Fibroblast of lung (primary cell): Measurements from ENCODE around the gene PTPRM. TPM values are rescaled to one million over a fixed set of nuclear protein-coding genes. Genes with fewer than 3 reads are reported as not detected.

Source experiments
- DNase-seq, 2 donors: peaks; one replicate each; pipeline versions ENCODE4 v3.0.0 to v3.0.0-alpha.2; 2010; ENCODE audit warnings: low read depth in 2 of 2
- H2AFZ ChIP-seq: 2 replicates; pipeline ENCODE4 v1.5.1; 2012; ENCODE audit warnings: low read length, control low read depth, inconsistent platforms
- H3K27ac ChIP-seq: 2 replicates; pipeline ENCODE4 v1.5.1; 2011; ENCODE audit warnings: low read length, control low read depth; ENCODE audit not compliant: insufficient read depth
- H3K27me3 ChIP-seq: 2 replicates; pipeline ENCODE4 v1.5.1; 2011; ENCODE audit warnings: mild to moderate bottlenecking, low read length; ENCODE audit not compliant: control insufficient read depth, insufficient read depth
- H3K36me3 ChIP-seq: 2 replicates; pipeline ENCODE4 v1.5.1; 2011; ENCODE audit warnings: low read length; ENCODE audit not compliant: control insufficient read depth, insufficient read depth
- H3K4me1 ChIP-seq: 2 replicates; pipeline ENCODE4 v1.5.1; 2011; ENCODE audit warnings: low read length; ENCODE audit not compliant: control insufficient read depth, insufficient read depth; ENCODE audit errors: extremely low read depth
- H3K4me2 ChIP-seq: 2 replicates; pipeline ENCODE4 v1.5.1; 2011; ENCODE audit warnings: low read length, control low read depth; ENCODE audit not compliant: insufficient read depth; ENCODE audit errors: extremely low read depth
- H3K4me3 ChIP-seq, 4 experiments: fragments of 200-600 bp in 1 of 4; sonication (generic) in 1 of 4; replicated peaks in 1 of 4; 2 replicates each; pipeline ENCODE4 v1.5.1; 2011 to 2016; ENCODE audit warnings: low read length in 4 of 4, low read depth in 3 of 4, mild to moderate bottlenecking in 3 of 4, control low read depth in 2 of 4, inconsistent platforms in 1 of 4, mixed read lengths in 1 of 4; ENCODE audit not compliant: insufficient read depth in 1 of 4; ENCODE audit errors: control extremely low read depth in 1 of 4
- H3K79me2 ChIP-seq: 2 replicates; pipeline ENCODE4 v1.5.1; 2012; ENCODE audit warnings: mild to moderate bottlenecking, low read length, inconsistent platforms; ENCODE audit not compliant: control insufficient read depth, insufficient read depth
- H3K9ac ChIP-seq: 2 replicates; pipeline ENCODE4 v1.5.1; 2011; ENCODE audit warnings: mild to moderate bottlenecking, low read length, control low read depth; ENCODE audit not compliant: insufficient read depth
- H3K9me3 ChIP-seq: 2 replicates; pipeline ENCODE4 v1.5.1; 2012; ENCODE audit warnings: low read depth, low read length; ENCODE audit not compliant: control insufficient read depth, insufficient read depth
- H4K20me1 ChIP-seq: 2 replicates; pipeline ENCODE4 v1.5.1; 2011; ENCODE audit warnings: low read length; ENCODE audit not compliant: control insufficient read depth, insufficient read depth; ENCODE audit errors: extremely low read depth
- EZH2 ChIP-seq: IDR thresholded peaks from 2 replicates; pipeline ENCODE4 v1.5.1; 2012; ENCODE audit warnings: low read length, control low read depth, mild to moderate bottlenecking; ENCODE audit errors: missing control alignments
- polyA plus RNA-seq, 2 donors: library from polyadenylated mRNA; depleted of rRNA in 1 of 2; stranded (reverse) in 1 of 2; unstranded in 1 of 2; fragments of >200 nt; gene quantifications; 2 replicates each; pipeline ENCODE4 v1.2.1, GENCODE V29; 2011 to 2012; ENCODE audit warnings: missing spikeins in 1 of 2
- total RNA-seq: library from RNA; depleted of rRNA; stranded (reverse); fragments of >200 nt; gene quantifications from 2 replicates; pipeline ENCODE4 v1.2.1, GENCODE V29; 2014
- TF ChIP-seq, protein P1 (sequence below), 2 donors: IDR thresholded peaks in 1 of 2; conservative IDR thresholded peaks in 1 of 2; 1 replicate in 1 of 2; 2 replicates in 1 of 2; pipeline ENCODE4 v1.5.1; 2011 to 2012; ENCODE audit warnings: low read length in 2 of 2, control low read depth in 1 of 2, inconsistent platforms in 1 of 2, low read depth in 1 of 2, mild to moderate bottlenecking in 1 of 2

The PTPRM gene
- total and polyA plus RNA-seq, 2 donors (not counting 1 experiment from before 2014, with no cell fraction given) = 86.6 to 87.0 TPM

DNA sequence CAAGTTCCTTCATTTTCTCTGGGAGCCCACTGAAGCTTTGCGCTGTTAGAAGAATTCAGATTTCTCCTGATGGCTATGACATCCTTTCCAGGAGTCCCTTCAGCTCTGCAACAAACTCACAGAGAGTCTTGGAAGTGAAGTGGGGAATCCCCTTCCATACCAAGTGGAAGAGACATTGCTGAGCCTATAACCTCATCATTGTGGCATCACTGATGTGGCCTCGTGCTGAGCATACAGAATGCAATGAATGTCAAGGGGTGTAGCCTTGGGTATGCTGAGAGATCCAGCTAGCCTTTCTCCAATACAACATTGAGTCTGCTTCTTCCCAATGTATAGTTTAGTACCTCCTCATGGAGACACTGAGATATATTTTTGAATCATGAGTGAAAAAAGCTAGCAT lies 731.1 kb downstream of the PTPRM start:
- Histone ChIP-seq H3K27me3 (no peaks in the 10 kb centered on the region), H3K36me3 (no peaks in the 10 kb centered on the region), H3K4me2 (no peak overlapping the region), H3K4me1 (no peaks in the 10 kb centered on the region), H3K9me3 (no peaks in the 10 kb centered on the region), H3K27ac (no peak overlapping the region), H3K79me2 (no peaks in the 10 kb centered on the region), H3K9ac (no peak overlapping the region), H3K4me3 (no peak overlapping the region), H4K20me1 (no peaks in the 10 kb centered on the region), H2AFZ (no peak overlapping the region)
- peak in 1 of 2 donors; percentile 16 for DNase-seq
- TF ChIP-seq, protein P1, sequence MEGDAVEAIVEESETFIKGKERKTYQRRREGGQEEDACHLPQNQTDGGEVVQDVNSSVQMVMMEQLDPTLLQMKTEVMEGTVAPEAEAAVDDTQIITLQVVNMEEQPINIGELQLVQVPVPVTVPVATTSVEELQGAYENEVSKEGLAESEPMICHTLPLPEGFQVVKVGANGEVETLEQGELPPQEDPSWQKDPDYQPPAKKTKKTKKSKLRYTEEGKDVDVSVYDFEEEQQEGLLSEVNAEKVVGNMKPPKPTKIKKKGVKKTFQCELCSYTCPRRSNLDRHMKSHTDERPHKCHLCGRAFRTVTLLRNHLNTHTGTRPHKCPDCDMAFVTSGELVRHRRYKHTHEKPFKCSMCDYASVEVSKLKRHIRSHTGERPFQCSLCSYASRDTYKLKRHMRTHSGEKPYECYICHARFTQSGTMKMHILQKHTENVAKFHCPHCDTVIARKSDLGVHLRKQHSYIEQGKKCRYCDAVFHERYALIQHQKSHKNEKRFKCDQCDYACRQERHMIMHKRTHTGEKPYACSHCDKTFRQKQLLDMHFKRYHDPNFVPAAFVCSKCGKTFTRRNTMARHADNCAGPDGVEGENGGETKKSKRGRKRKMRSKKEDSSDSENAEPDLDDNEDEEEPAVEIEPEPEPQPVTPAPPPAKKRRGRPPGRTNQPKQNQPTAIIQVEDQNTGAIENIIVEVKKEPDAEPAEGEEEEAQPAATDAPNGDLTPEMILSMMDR (conservative IDR thresholded peaks at IDR 0.05 in 1 of 2, IDR thresholded peaks at IDR 0.05 in 1 of 2; ENCODE audit: low read depth in 1 of 2, low read length in 2 of 2) = no peak
- TF ChIP-seq EZH2 = no peak

DNA sequence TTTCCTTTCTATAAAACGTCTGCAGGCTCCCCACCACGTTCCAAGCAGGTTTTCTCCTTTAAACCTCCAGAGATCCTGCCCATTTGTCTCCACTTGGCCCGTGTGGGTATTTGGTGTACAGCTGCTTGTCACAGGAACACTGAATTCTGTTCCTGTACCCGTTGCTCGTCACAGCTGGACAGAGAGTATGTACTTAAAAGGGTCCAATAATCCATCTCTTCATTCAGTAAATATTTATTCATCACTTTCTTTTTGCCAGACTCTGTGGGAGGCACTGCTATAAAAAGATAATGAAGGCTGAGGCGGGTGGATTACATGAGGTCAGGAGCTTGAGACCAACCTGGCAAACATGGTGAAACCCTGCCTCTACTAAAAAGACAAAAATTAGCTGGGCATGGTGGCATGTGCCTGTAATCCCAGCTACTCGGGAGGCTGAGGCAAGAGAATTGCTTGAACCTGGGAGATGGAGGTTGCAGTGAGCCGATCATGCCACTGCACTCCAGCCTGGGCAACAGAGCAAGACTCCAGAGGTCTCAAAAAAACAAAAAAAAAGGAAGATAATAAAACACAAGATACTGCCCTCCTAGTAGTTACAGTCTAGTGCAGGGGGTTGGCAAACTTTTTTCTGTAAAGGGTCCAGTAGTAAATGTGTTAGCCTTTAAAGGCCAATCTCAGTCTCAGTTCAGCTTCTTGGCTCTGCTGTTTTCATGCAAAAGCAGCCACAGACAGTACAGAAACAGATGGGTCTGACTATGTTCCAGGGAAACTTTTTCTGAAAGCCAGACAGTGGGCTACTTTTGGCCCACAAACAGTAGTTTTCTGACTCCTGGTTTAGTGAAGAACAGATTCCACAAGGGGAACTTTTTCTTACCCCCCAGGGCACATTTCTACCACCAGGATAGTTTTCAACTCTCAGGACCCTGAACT lies 732.2 kb downstream of the PTPRM start:
- H3K4me2 ChIP-seq = no peak overlapping the region
- H3K9ac ChIP-seq = no peak overlapping the region
- H4K20me1 ChIP-seq = no peaks in the 10 kb centered on the region
- H3K4me1 ChIP-seq = no peaks in the 10 kb centered on the region
- TF ChIP-seq, protein P1 (conservative IDR thresholded peaks at IDR 0.05 in 1 of 2, IDR thresholded peaks at IDR 0.05 in 1 of 2; ENCODE audit: low read depth in 1 of 2, low read length in 2 of 2) = no peak
- TF ChIP-seq EZH2 = no peak
- no peaks in the 10 kb centered on the region for H3K9me3 ChIP-seq
- H3K36me3 ChIP-seq = no peaks in the 10 kb centered on the region
- H3K79me2 ChIP-seq = no peaks in the 10 kb centered on the region
- H3K4me3 ChIP-seq = no peak overlapping the region
- H2AFZ ChIP-seq = no peak overlapping the region
- no peaks in the 10 kb centered on the region for H3K27me3 ChIP-seq
- no peak for DNase-seq
- no peak overlapping the region for H3K27ac ChIP-seq

DNA sequence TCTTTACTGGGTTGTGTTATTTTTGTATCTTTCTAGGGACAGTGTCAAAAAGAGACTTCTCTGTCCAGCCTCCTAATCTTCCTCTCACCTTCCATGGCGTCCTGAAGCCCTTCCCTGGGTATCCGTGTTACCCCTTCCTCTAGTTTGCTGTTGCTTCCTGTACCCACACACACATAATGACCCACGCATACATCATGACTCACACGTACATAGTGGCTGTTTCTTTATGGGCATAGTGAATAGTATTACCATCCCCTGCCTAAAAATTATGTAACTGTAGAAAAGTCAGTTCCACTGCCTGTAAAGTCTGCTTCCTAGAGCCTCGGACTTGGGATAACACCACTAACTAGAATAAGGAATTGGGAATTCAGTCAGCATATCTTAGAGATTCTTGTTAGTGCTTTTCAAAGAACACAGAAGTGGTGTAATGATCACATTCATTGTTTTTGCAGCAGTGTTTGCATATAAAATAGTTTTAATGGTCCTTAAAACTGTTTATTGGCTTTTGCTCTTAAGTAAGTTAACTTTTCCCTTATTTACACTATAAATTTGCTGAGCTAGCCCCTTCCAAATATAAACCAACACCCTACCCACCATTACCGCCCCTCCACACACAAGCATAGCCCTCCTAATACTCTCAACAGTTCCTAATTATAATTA lies 733.8 kb downstream of the PTPRM start:
- H2AFZ ChIP-seq = no peak overlapping the region
- H3K9me3 ChIP-seq = no peaks in the 10 kb centered on the region
- no peaks in the 10 kb centered on the region for H4K20me1 ChIP-seq
- H3K4me1 ChIP-seq = no peaks in the 10 kb centered on the region
- no peak overlapping the region for H3K27ac ChIP-seq
- no peaks in the 10 kb centered on the region for H3K27me3 ChIP-seq
- TF ChIP-seq, protein P1 (conservative IDR thresholded peaks at IDR 0.05 in 1 of 2, IDR thresholded peaks at IDR 0.05 in 1 of 2; ENCODE audit: low read depth in 1 of 2, low read length in 2 of 2) = no peak
- TF ChIP-seq EZH2 = no peak
- no peaks in the 10 kb centered on the region for H3K36me3 ChIP-seq
- no peak overlapping the region for H3K4me2 ChIP-seq
- DNase-seq = peak in 1 of 2 donors; percentile 29
- no peak overlapping the region for H3K9ac ChIP-seq
- H3K4me3 ChIP-seq = no peak overlapping the region
- no peaks in the 10 kb centered on the region for H3K79me2 ChIP-seq
